Measurements from ENCODE around the gene OR7A17. TPM values are rescaled to one million over a fixed set of nuclear protein-coding genes. Genes with fewer than 3 reads are reported as not detected.
A peak's percentile ranks its signal among the peaks of the same experiment; 100 is the strongest.

Gene OR7A17
- total RNA-seq, 1 donor from 2014 or later: not detected

GRCh38 chr19:14868497-14868896 lies 17.4 kb downstream of the OR7A17 start:
- Histone ChIP-seq H3K4me1 (no peaks in the 10 kb centered on the region), H3K4me3 (no peak overlapping the region), H3K27me3 (no peaks in the 10 kb centered on the region), H3K36me3 (no peaks in the 10 kb centered on the region), H3K9me3 (no peaks in the 10 kb centered on the region), H3K27ac (no peak overlapping the region)
- no peak for DNase-seq (ENCODE audit: extremely low spot score in 2 of 2)
- intact Hi-C loops (cut with DNase I): no loop called here
- TF ChIP-seq CTCF (IDR thresholded peaks at IDR 0.05) (no peak), POLR2AphosphoS5 (IDR thresholded peaks at IDR 0.05; ENCODE audit: insufficient read depth in 1 of 2, low read depth in 1 of 2) (no peak), POLR2A (IDR thresholded peaks at IDR 0.05) (no peak)

- no peak for TF ChIP-seq CTCF (IDR thresholded peaks at IDR 0.05)
- no peak for TF ChIP-seq POLR2AphosphoS5 (IDR thresholded peaks at IDR 0.05; ENCODE audit: insufficient read depth in 1 of 2, low read depth in 1 of 2)
- no peak for TF ChIP-seq POLR2A (IDR thresholded peaks at IDR 0.05)
- Histone ChIP-seq H3K36me3 (no peaks in the 10 kb centered on the region), H3K9me3 (no peaks in the 10 kb centered on the region), H3K27ac (no peak within 1 kb of the TSS), H3K4me1 (no peaks in the 10 kb centered on the region), H3K4me3 (no peak within 1 kb of the TSS), H3K27me3 (no peaks in the 10 kb centered on the region)
- intact Hi-C loops (cut with DNase I): no loop called here
- DNase-seq (ENCODE audit: extremely low spot score in 2 of 2): no peak
Measured at GRCh38 chr19:14848822-14849221, 37.1 kb downstream of the OR7A17 start, which contains the start of gene OR7A10. OR7A10 (minus strand) TSS chr19:14848922; CDS start chr19:14841877, 7,045 bp downstream.

- Histone ChIP-seq H3K4me1 (no peaks in the 10 kb centered on the region), H3K9me3 (no peaks in the 10 kb centered on the region), H3K27ac (no peak overlapping the region), H3K36me3 (no peaks in the 10 kb centered on the region), H3K4me3 (no peak overlapping the region), H3K27me3 (no peaks in the 10 kb centered on the region)
- DNase-seq (ENCODE audit: extremely low spot score in 2 of 2): no peak
- TF ChIP-seq POLR2A (IDR thresholded peaks at IDR 0.05): no peak
- TF ChIP-seq POLR2AphosphoS5 (IDR thresholded peaks at IDR 0.05; ENCODE audit: insufficient read depth in 1 of 2, low read depth in 1 of 2): no peak
- TF ChIP-seq CTCF (IDR thresholded peaks at IDR 0.05): no peak
- intact Hi-C loops (cut with DNase I): no loop called here
Measured at GRCh38 chr19:14843578-14843977, 42.4 kb downstream of the OR7A17 start.

- no peak for DNase-seq (ENCODE audit: extremely low spot score in 2 of 2)
- H3K4me3 ChIP-seq: no peak overlapping the region
- intact Hi-C loops (cut with DNase I): no loop called here
- TF ChIP-seq CTCF (IDR thresholded peaks at IDR 0.05) (no peak), POLR2A (IDR thresholded peaks at IDR 0.05) (no peak), POLR2AphosphoS5 (IDR thresholded peaks at IDR 0.05; ENCODE audit: insufficient read depth in 1 of 2, low read depth in 1 of 2) (no peak)
- no peaks in the 10 kb centered on the region for H3K9me3 ChIP-seq
- no peaks in the 10 kb centered on the region for H3K36me3 ChIP-seq
- H3K27me3 ChIP-seq: no peaks in the 10 kb centered on the region
- H3K27ac ChIP-seq: no peak overlapping the region
- H3K4me1 ChIP-seq: no peaks in the 10 kb centered on the region
Measured at GRCh38 chr19:14843169-14843568, 42.8 kb downstream of the OR7A17 start.

- Histone ChIP-seq H3K27ac (no peak overlapping the region), H3K9me3 (no peaks in the 10 kb centered on the region), H3K4me3 (no peak overlapping the region), H3K36me3 (no peaks in the 10 kb centered on the region), H3K4me1 (no peaks in the 10 kb centered on the region), H3K27me3 (no peaks in the 10 kb centered on the region)
- intact Hi-C loops (cut with DNase I): no loop called here
- peak in 1 of 2 donors; percentile 71 for TF ChIP-seq POLR2AphosphoS5 (IDR thresholded peaks at IDR 0.05; ENCODE audit: insufficient read depth in 1 of 2, low read depth in 1 of 2)
- no peak for TF ChIP-seq POLR2A (IDR thresholded peaks at IDR 0.05)
- DNase-seq (ENCODE audit: extremely low spot score in 2 of 2): no peak
Measured at GRCh38 chr19:14840206-14840605, 45.7 kb downstream of the OR7A17 start.

All from vagina (tissue), 2 donors.